GM10847 (cell line): Measurements from ENCODE around the gene BACH2.

Source experiments
- POLR2A ChIP-seq: IDR thresholded peaks from 2 replicates; pipeline ENCODE4 v1.6.1; 2011; ENCODE audit not compliant: insufficient read length; ENCODE audit errors: extremely low read depth

BACH2 gene

GRCh38 chr6:89975991-89976693 lies 320.5 kb downstream of the BACH2 start:
- TF ChIP-seq POLR2A, result no peak

- no peak for TF ChIP-seq POLR2A
Observed at GRCh38 chr6:89975366-89975765, 321.3 kb downstream of the BACH2 start.

- no peak for TF ChIP-seq POLR2A
Observed at GRCh38 chr6:89974834-89975233, 321.8 kb downstream of the BACH2 start.

- no peak for TF ChIP-seq POLR2A
Observed at GRCh38 chr6:89972025-89972381, 324.6 kb downstream of the BACH2 start.

- no peak for TF ChIP-seq POLR2A
Observed at GRCh38 chr6:89970609-89971337, 325.9 kb downstream of the BACH2 start.

- TF ChIP-seq POLR2A, result no peak
Observed at GRCh38 chr6:89970072-89970471, 326.6 kb downstream of the BACH2 start.

- no peak for TF ChIP-seq POLR2A
Observed at GRCh38 chr6:89966913-89967312, 329.7 kb downstream of the BACH2 start.

- TF ChIP-seq POLR2A, result no peak
Observed at GRCh38 chr6:89966228-89966544, 330.5 kb downstream of the BACH2 start.

- TF ChIP-seq POLR2A, result no peak
Observed at GRCh38 chr6:89965441-89966227, 331.0 kb downstream of the BACH2 start.

GRCh38 chr6:89963391-89963790 lies 333.3 kb downstream of the BACH2 start:
- TF ChIP-seq POLR2A, result no peak

GRCh38 chr6:89961481-89961880 lies 335.2 kb downstream of the BACH2 start:
- no peak for TF ChIP-seq POLR2A

GRCh38 chr6:89959883-89960282 lies 336.8 kb downstream of the BACH2 start:
- TF ChIP-seq POLR2A, result no peak

- no peak for TF ChIP-seq POLR2A
Observed at GRCh38 chr6:89956182-89956581, 340.5 kb downstream of the BACH2 start.

GRCh38 chr6:89955364-89955763 lies 341.3 kb downstream of the BACH2 start:
- TF ChIP-seq POLR2A, result no peak

GRCh38 chr6:89954721-89955148 lies 341.9 kb downstream of the BACH2 start:
- TF ChIP-seq POLR2A, result no peak

- no peak for TF ChIP-seq POLR2A
Observed at GRCh38 chr6:89952686-89953085, 344.0 kb downstream of the BACH2 start.
